ENCODE data around the gene PSMD6. TPM values are rescaled to one million over a fixed set of nuclear protein-coding genes. Genes with fewer than 3 reads are reported as not detected.

Gene PSMD6
- total and polyA plus RNA-seq, 12 donors: 39.0 to 103 (median 86.3) TPM

GRCh38 chr3:64022451-64023186 lies 675 bp downstream of the PSMD6 start:
- ATAC-seq (peak in 7 of 8 donors; percentile 6 to 61 (median 24)), DNase-seq (no peak)
- TF ChIP-seq CTCF (IDR thresholded peaks at IDR 0.05): no peak
- 19% methylated on average over 24 of the region's 24 CpGs for WGBS, 2 donors
- intact Hi-C loops (cut with DNase I): loop anchor here in 1 of 10 donors (2.0 kb wide), 1 partner anchor 462 kb away; no protein-coding TSS in a partner anchor
- Histone ChIP-seq H3K27ac (peak overlapping the region; percentile 54 to 93 (median 86)), H3K36me3 (peaks cover 0 to 47% (median 25%) of the 10 kb centered on the region in 9 donors), H3K27me3 (no peaks in the 10 kb centered on the region), H3K4me1 (peaks cover 0 to 34% (median 22%) of the 10 kb centered on the region in 9 donors), H3K4me3 (peak overlapping the region; percentile 53 to 97 (median 90)), H3K9me3 (no peaks in the 10 kb centered on the region)

GRCh38 chr3:64021922-64022321 lies 1.4 kb downstream of the PSMD6 start:
- Histone ChIP-seq H3K27me3 (no peaks in the 10 kb centered on the region), H3K9me3 (no peaks in the 10 kb centered on the region), H3K4me3 (peak overlapping the region in 9 of 10 donors; percentile 53 to 97 (median 91)), H3K4me1 (peaks cover 0 to 36% (median 24%) of the 10 kb centered on the region in 9 donors), H3K27ac (peak overlapping the region in 1 of 10 donors; percentile 93), H3K36me3 (peaks cover 0 to 54% (median 27%) of the 10 kb centered on the region in 9 donors)
- TF ChIP-seq CTCF (IDR thresholded peaks at IDR 0.05): peak in 1 of 9 donors; percentile 8
- intact Hi-C loops (cut with DNase I): loop anchor here in 1 of 10 donors (2.0 kb wide), 1 partner anchor 463 kb away; no protein-coding TSS in a partner anchor
- ATAC-seq: no peak
- no peak for DNase-seq
- 81 to 85% methylated on average over 6 of the region's 6 CpGs for WGBS, 2 donors

- Histone ChIP-seq H3K27ac (no peak overlapping the region), H3K36me3 (peaks cover 0 to 74% (median 36%) of the 10 kb centered on the region in 9 donors), H3K4me1 (peaks cover 0 to 54% (median 31%) of the 10 kb centered on the region in 9 donors), H3K9me3 (no peaks in the 10 kb centered on the region), H3K4me3 (no peak overlapping the region), H3K27me3 (no peaks in the 10 kb centered on the region)
- WGBS, 2 donors: 79 to 85% methylated on average over 2 of the region's 2 CpGs
- intact Hi-C loops (cut with DNase I): no loop called here
- no peak for ATAC-seq
- no peak for DNase-seq
- no peak for TF ChIP-seq CTCF (IDR thresholded peaks at IDR 0.05)
Observed at GRCh38 chr3:64019879-64020278, 3.4 kb downstream of the PSMD6 start.

GRCh38 chr3:64019271-64019670 lies 4.0 kb downstream of the PSMD6 start:
- no peak overlapping the region for H3K27ac ChIP-seq
- intact Hi-C loops (cut with DNase I): no loop called here
- peaks cover 0 to 80% (median 41%) of the 10 kb centered on the region in 9 donors for H3K36me3 ChIP-seq
- 87 to 94% methylated on average over 3 of the region's 3 CpGs for WGBS, 2 donors
- no peak for DNase-seq
- no peak for ATAC-seq
- no peak for TF ChIP-seq CTCF (IDR thresholded peaks at IDR 0.05)
- H3K4me1 ChIP-seq: peaks cover 0 to 54% (median 31%) of the 10 kb centered on the region in 9 donors
- H3K27me3 ChIP-seq: no peaks in the 10 kb centered on the region
- no peaks in the 10 kb centered on the region for H3K9me3 ChIP-seq
- H3K4me3 ChIP-seq: no peak overlapping the region
